OCI-LY1 (cell line): ENCODE measurements around the gene SH3RF3.

ENCODE experiments used
- CTCF ChIP-seq: fragments of 200-600 bp; sonication (generic), shearing (Covaris generic); IDR thresholded peaks from 2 replicates; pipeline ENCODE4 v1.5.1; 2017; ENCODE audit warnings: mild to moderate bottlenecking, antibody characterized with exemption, low read length, moderate library complexity, mixed read lengths
- EZH2 ChIP-seq: fragments of 200-600 bp; sonication (generic), shearing (Covaris generic); IDR thresholded peaks from 2 replicates; pipeline ENCODE4 v1.8.0; 2017; ENCODE audit warnings: borderline replicate concordance, mixed run types, mild to moderate bottlenecking, antibody characterized with exemption, low read length, moderate library complexity, mixed read lengths

DNA sequence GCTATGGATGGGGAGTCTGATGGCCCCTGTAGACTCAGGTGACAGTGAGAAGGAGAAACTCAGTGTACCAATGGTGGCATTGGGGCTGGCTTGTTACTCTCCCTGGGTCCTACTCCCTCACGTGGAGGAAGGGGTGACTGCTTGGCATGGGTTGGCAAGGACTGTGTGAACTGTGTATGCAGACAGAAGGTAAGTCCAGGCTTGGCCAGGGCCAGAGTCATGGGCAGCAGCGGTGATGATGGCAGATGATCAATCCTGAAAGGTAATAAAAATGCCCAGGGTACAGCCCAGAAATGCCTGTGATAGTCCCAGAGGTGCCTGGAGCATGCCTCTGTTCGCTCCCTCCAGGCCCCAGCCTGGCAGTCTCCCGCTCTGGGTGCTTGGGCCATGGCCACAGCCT lies 153.9 kb downstream of the SH3RF3 start:
- TF ChIP-seq CTCF, result no peak
- no peak for TF ChIP-seq EZH2
